Nephron progenitor cell (in vitro differentiated cells): ENCODE measurements around the gene DOC2B.
A peak's percentile ranks its signal among the peaks of the same experiment; 100 is the strongest.
"Not testable (repeated sequence)": the region's sequence is repeated elsewhere in the genome, so short reads cannot be mapped to it uniquely, and the experiment has no call there.

Source experiments
- DNase-seq: peaks from one replicate; pipeline ENCODE4 v3.0.0; 2021
- H3K27ac Mint-ChIP-seq: 2 replicates; pipeline ENCODE4 v1.8.0; 2021; ENCODE audit warnings: mild to moderate bottlenecking, moderate library complexity, mixed read lengths
- H3K27me3 Mint-ChIP-seq: 2 replicates; pipeline ENCODE4 v1.8.0; 2021; ENCODE audit warnings: mild to moderate bottlenecking, low read depth, mixed read lengths; ENCODE audit not compliant: poor library complexity
- H3K36me3 Mint-ChIP-seq: 2 replicates; pipeline ENCODE4 v1.8.0; 2021; ENCODE audit warnings: low read depth, mixed read lengths
- H3K4me1 Mint-ChIP-seq: 2 replicates; pipeline ENCODE4 v1.8.0; 2021; ENCODE audit warnings: mixed read lengths
- H3K4me3 Mint-ChIP-seq: 2 replicates; pipeline ENCODE4 v1.8.0; 2021; ENCODE audit warnings: mild to moderate bottlenecking, moderate library complexity, mixed read lengths
- H3K9me3 Mint-ChIP-seq: 2 replicates; pipeline ENCODE4 v1.8.0; 2021; ENCODE audit warnings: mild to moderate bottlenecking, moderate library complexity, mixed read lengths
- TF ChIP-seq, protein P1 (sequence below): fragments of 200-600 bp; sonication (generic); IDR thresholded peaks from 2 replicates; pipeline ENCODE4 v1.5.0; 2021; ENCODE audit warnings: antibody characterized with exemption

DOC2B gene

DNA sequence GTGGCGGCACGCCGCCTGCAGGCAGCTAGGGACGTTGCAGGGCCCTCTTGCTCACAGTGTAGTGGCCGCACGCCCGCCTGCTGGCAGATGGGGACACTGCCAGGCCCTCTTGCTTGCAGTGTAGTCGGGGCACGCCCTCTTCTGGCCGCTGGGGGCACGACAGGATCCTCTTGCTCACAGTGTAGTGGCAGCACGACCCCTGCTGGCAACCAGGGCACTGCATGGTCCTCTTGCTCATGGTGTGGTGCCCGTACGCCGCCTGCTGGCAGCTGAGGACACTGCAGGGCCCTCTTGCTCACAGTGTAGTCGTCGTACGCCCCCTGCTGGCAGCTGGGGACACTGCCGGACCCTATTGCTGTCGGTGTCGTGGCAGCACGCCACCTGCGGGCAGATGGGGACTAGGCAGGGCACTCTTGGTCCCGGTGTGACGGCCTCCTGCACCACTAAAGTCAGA lies 47.1 kb downstream of the DOC2B start:
- TF ChIP-seq, protein P1, sequence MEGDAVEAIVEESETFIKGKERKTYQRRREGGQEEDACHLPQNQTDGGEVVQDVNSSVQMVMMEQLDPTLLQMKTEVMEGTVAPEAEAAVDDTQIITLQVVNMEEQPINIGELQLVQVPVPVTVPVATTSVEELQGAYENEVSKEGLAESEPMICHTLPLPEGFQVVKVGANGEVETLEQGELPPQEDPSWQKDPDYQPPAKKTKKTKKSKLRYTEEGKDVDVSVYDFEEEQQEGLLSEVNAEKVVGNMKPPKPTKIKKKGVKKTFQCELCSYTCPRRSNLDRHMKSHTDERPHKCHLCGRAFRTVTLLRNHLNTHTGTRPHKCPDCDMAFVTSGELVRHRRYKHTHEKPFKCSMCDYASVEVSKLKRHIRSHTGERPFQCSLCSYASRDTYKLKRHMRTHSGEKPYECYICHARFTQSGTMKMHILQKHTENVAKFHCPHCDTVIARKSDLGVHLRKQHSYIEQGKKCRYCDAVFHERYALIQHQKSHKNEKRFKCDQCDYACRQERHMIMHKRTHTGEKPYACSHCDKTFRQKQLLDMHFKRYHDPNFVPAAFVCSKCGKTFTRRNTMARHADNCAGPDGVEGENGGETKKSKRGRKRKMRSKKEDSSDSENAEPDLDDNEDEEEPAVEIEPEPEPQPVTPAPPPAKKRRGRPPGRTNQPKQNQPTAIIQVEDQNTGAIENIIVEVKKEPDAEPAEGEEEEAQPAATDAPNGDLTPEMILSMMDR: peak; percentile 31

DNA sequence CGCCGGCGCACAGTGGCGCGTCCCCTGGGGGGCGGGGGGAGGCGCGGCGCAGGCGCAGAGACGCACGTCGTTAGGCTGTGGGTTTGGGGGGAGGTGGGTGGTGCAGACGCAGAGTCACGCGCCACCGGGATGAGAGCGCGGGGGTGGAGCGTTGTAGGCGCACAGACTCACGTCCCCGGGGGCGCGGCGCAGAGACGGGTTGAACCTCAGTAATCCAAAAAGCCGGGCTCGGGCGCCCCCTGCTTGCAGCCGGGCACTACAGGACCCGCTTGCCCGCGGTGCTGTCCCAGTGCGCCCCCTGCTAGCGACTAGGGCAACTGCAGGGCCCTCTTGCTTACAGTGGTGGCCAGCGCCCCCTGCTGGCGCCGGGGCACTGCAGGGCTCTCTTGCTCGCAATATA lies 47.5 kb downstream of the DOC2B start:
- H3K36me3 Mint-ChIP-seq, H3K4me1 Mint-ChIP-seq, H3K27ac Mint-ChIP-seq, H3K4me3 Mint-ChIP-seq, H3K9me3 Mint-ChIP-seq, DNase-seq, H3K27me3 Mint-ChIP-seq: not testable (repeated sequence)

More for the DNA sequence above, 47.1 kb downstream of the DOC2B start:
- H3K4me3 Mint-ChIP-seq, H3K36me3 Mint-ChIP-seq, H3K4me1 Mint-ChIP-seq, DNase-seq, H3K9me3 Mint-ChIP-seq, H3K27ac Mint-ChIP-seq, H3K27me3 Mint-ChIP-seq: not testable (repeated sequence)

DNA sequence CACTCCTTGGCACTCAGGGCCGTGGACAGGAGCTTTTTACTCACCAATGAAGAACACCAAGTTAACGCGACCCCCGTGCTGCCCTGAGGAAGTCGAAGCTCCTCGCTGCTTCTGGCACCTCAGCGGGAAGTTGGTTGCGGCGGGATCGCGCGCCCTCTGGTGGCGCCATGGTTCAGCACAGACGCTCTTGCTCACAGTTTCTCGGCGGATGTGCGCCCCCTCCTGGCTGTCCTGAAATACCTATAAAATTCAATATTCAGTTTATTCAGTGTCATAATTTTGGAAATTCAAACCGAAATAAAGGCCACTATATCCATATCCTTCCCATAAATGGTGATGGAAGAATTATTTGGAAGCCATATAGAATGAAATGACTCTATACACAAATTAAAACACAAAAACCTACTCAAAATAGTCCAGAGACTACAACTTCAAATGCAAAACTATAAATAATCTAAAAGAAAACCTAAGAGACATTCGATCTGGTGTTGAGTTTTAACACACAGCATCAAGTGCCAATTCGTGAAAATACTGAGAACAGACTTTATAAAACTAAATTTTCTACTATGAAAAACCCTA lies 63.0 kb downstream of the DOC2B start:
- H3K27me3 Mint-ChIP-seq, H3K4me3 Mint-ChIP-seq, H3K9me3 Mint-ChIP-seq, H3K36me3 Mint-ChIP-seq, H3K27ac Mint-ChIP-seq, H3K4me1 Mint-ChIP-seq: not testable (repeated sequence)
- peak; percentile 65 for DNase-seq
- TF ChIP-seq, protein P1: peak; percentile 44

DNA sequence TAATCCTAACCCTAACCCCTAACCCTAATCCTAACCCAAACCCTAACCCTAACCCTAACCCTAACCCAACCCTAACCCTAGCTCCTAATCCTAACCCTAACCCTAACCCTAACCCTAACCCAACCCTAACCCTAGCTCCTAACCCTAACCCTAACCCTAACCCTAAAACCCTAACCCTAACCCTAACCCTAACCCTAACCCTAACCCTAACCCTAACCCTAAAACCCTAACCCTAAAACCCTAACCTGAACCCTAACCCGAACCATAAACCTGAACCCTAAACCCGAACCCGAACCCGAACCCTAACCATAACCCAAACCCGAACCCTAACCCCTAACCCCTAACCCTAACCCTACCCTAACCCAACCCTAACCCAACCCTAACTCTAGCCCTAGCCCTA lies 68.3 kb downstream of the DOC2B start:
- not testable (repeated sequence) for DNase-seq, H3K27ac Mint-ChIP-seq, H3K4me1 Mint-ChIP-seq, H3K4me3 Mint-ChIP-seq, H3K36me3 Mint-ChIP-seq, H3K27me3 Mint-ChIP-seq, H3K9me3 Mint-ChIP-seq
